ENCODE results near the gene SIGLEC6. TPM values are rescaled to one million over a fixed set of nuclear protein-coding genes. Genes with fewer than 3 reads are reported as not detected.
"Not testable (repeated sequence)": the region's sequence is repeated elsewhere in the genome, so short reads cannot be mapped to it uniquely, and the experiment has no call there.

SIGLEC6 gene
- total RNA-seq, 4 donors from 2014 or later: 0.47 to 3.4 TPM; not detected in 2

- H3K4me3 ChIP-seq (ENCODE audit: low read depth, poor library complexity, severe bottlenecking): no peak overlapping the region
- intact Hi-C loops (cut with DNase I; ENCODE audit: low total_unique reads): no loop called here
- DNase-seq (ENCODE audit: low spot score in 2 of 2): no peak
- 49 to 58% methylated on average over 3 of the region's 3 CpGs for WGBS, 2 donors
- TF ChIP-seq CTCF (IDR thresholded peaks at IDR 0.05) (no peak), POLR2A (IDR thresholded peaks at IDR 0.05) (no peak)
Measured at GRCh38 chr19:51507192-51507591, 24.3 kb downstream of the SIGLEC6 start.

- no peak overlapping the region for H3K4me3 ChIP-seq (ENCODE audit: low read depth, poor library complexity, severe bottlenecking)
- intact Hi-C loops (cut with DNase I; ENCODE audit: low total_unique reads): no loop called here
- no peak for DNase-seq (ENCODE audit: low spot score in 2 of 2)
- no peak for TF ChIP-seq CTCF (IDR thresholded peaks at IDR 0.05)
- TF ChIP-seq POLR2A (IDR thresholded peaks at IDR 0.05): no peak
- WGBS, 2 donors: 35 to 49% methylated on average over 3 of the region's 3 CpGs
Measured at GRCh38 chr19:51505904-51506303, 25.6 kb downstream of the SIGLEC6 start.

GRCh38 chr19:51503896-51504295, 27.6 kb downstream of the SIGLEC6 start:
- intact Hi-C loops (cut with DNase I; ENCODE audit: low total_unique reads): no loop called here
- 53 to 62% methylated on average over 3 of the region's 3 CpGs for WGBS, 2 donors
- DNase-seq (ENCODE audit: low spot score in 2 of 2): no peak
- no peak overlapping the region for H3K4me3 ChIP-seq (ENCODE audit: low read depth, poor library complexity, severe bottlenecking)
- no peak for TF ChIP-seq CTCF (IDR thresholded peaks at IDR 0.05)
- no peak for TF ChIP-seq POLR2A (IDR thresholded peaks at IDR 0.05)

GRCh38 chr19:51503286-51503817, 28.1 kb downstream of the SIGLEC6 start:
- DNase-seq (ENCODE audit: low spot score in 2 of 2): no peak
- TF ChIP-seq CTCF (IDR thresholded peaks at IDR 0.05) (no peak), POLR2A (IDR thresholded peaks at IDR 0.05) (no peak)
- H3K4me3 ChIP-seq (ENCODE audit: low read depth, poor library complexity, severe bottlenecking): no peak overlapping the region
- intact Hi-C loops (cut with DNase I; ENCODE audit: low total_unique reads): no loop called here
- 76 to 77% methylated on average over 5 of the region's 5 CpGs for WGBS, 2 donors

- WGBS, 2 donors: 73 to 76% methylated on average over 10 to 12 of the region's 12 CpGs
- intact Hi-C loops (cut with DNase I; ENCODE audit: low total_unique reads): no loop called here
- peak; percentile 23 to 78 for DNase-seq (ENCODE audit: low spot score in 2 of 2)
- H3K4me3 ChIP-seq (ENCODE audit: low read depth, poor library complexity, severe bottlenecking): no peak within 1 kb of the TSS
- TF ChIP-seq POLR2A (IDR thresholded peaks at IDR 0.05): no peak
- TF ChIP-seq CTCF (IDR thresholded peaks at IDR 0.05): no peak
Measured at GRCh38 chr19:51501594-51502263, 29.7 kb downstream of the SIGLEC6 start, which contains the start of gene SIGLEC12. Gene SIGLEC12 (minus strand): TSS chr19:51501800. CDS start chr19:51501733, 67 bp downstream.

GRCh38 chr19:51500931-51501330, 30.5 kb downstream of the SIGLEC6 start:
- WGBS, 2 donors: 40 to 67% methylated on average over 8 of the region's 8 CpGs
- DNase-seq (ENCODE audit: low spot score in 2 of 2); H3K4me3 ChIP-seq (ENCODE audit: low read depth, poor library complexity, severe bottlenecking); intact Hi-C loops (cut with DNase I; ENCODE audit: low total_unique reads): not testable (repeated sequence)

Measured in lower leg skin (tissue), 4 donors.